GM18868 (cell line): ENCODE measurements around the gene GALNT6.

Source experiments
- ATAC-seq: cut with Tn5 transposase; IDR thresholded peaks from one replicate; pipeline ENCODE4 v1.9.1; 2021; ENCODE audit warnings: mild to moderate bottlenecking, moderate library complexity; ENCODE audit not compliant: unreplicated experiment

Gene GALNT6

GRCh38 chr12:51382173-51382572, 9.0 kb downstream of the GALNT6 start:
- no peak for ATAC-seq

GRCh38 chr12:51381226-51382079, 9.8 kb downstream of the GALNT6 start:
- no peak for ATAC-seq

GRCh38 chr12:51379571-51379970, 11.6 kb downstream of the GALNT6 start:
- no peak for ATAC-seq

- ATAC-seq: no peak
These were observed 12.5 kb downstream of the GALNT6 start for GRCh38 chr12:51378749-51379148.

GRCh38 chr12:51377099-51377984, 13.9 kb downstream of the GALNT6 start:
- ATAC-seq: no peak

GRCh38 chr12:51374856-51375255, 16.4 kb downstream of the GALNT6 start:
- no peak for ATAC-seq

GRCh38 chr12:51374361-51374760, 16.8 kb downstream of the GALNT6 start:
- ATAC-seq: no peak

- no peak for ATAC-seq
These were observed 18.0 kb downstream of the GALNT6 start for GRCh38 chr12:51373187-51373586.

- no peak for ATAC-seq
These were observed 19.2 kb downstream of the GALNT6 start for GRCh38 chr12:51372021-51372420.

GRCh38 chr12:51371295-51371953, 19.8 kb downstream of the GALNT6 start:
- ATAC-seq: no peak

GRCh38 chr12:51370667-51371066, 20.5 kb downstream of the GALNT6 start:
- no peak for ATAC-seq

- no peak for ATAC-seq
These were observed 21.6 kb downstream of the GALNT6 start for GRCh38 chr12:51369581-51369980.

- ATAC-seq: peak; percentile 93
These were observed 22.3 kb downstream of the GALNT6 start for GRCh38 chr12:51368640-51369517.

- no peak for ATAC-seq
These were observed 25.9 kb downstream of the GALNT6 start for GRCh38 chr12:51365276-51365675.

- ATAC-seq: no peak
These were observed 27.2 kb downstream of the GALNT6 start for GRCh38 chr12:51364001-51364400.

GRCh38 chr12:51362747-51363342, 28.4 kb downstream of the GALNT6 start:
- ATAC-seq: no peak

- ATAC-seq: no peak
These were observed 28.9 kb downstream of the GALNT6 start for GRCh38 chr12:51362307-51362706.

GRCh38 chr12:51361161-51362016, 29.8 kb downstream of the GALNT6 start:
- ATAC-seq: no peak

- no peak for ATAC-seq
These were observed 30.9 kb downstream of the GALNT6 start for GRCh38 chr12:51360315-51360714.
